NB4 (cell line): ENCODE results near the gene LILRB1.

Experiments used
- DNase-seq: peaks from one replicate; pipeline ENCODE4 v3.0.0; 2010; ENCODE audit warnings: low read depth
- H3K4me3 ChIP-seq: one replicate; pipeline ENCODE4 v1.5.1; 2011; ENCODE audit warnings: mild to moderate bottlenecking, low read depth, low read length, moderate library complexity
- CTCF ChIP-seq: IDR thresholded peaks from one replicate; pipeline ENCODE4 v1.5.1; 2012; ENCODE audit warnings: low read depth, low read length
- MAX ChIP-seq: IDR thresholded peaks from 2 replicates; pipeline ENCODE4 v1.6.1; 2011; ENCODE audit warnings: low read depth, low read length
- MYC ChIP-seq: IDR thresholded peaks from 2 replicates; pipeline ENCODE4 v1.6.1; 2011; ENCODE audit warnings: low read depth, low read length
- POLR2A ChIP-seq: IDR thresholded peaks from 2 replicates; pipeline ENCODE4 v1.6.1; 2011; ENCODE audit warnings: mild to moderate bottlenecking; ENCODE audit not compliant: insufficient read length; ENCODE audit errors: extremely low read depth

Gene LILRB1

GRCh38 chr19:54650108-54650655 lies 19.9 kb downstream of the LILRB1 start:
- DNase-seq = no peak
- no peak overlapping the region for H3K4me3 ChIP-seq
- no peak for TF ChIP-seq MAX
- TF ChIP-seq CTCF = no peak
- TF ChIP-seq MYC = no peak
- TF ChIP-seq POLR2A = no peak

- peak; percentile 56 for DNase-seq
- H3K4me3 ChIP-seq = no peak overlapping the region
- TF ChIP-seq MYC = no peak
- TF ChIP-seq CTCF = no peak
- no peak for TF ChIP-seq POLR2A
- TF ChIP-seq MAX = no peak
Measured at GRCh38 chr19:54653181-54653809, 23.0 kb downstream of the LILRB1 start.

- no peak overlapping the region for H3K4me3 ChIP-seq
- DNase-seq = no peak
- no peak for TF ChIP-seq MAX
- TF ChIP-seq MYC = no peak
- no peak for TF ChIP-seq POLR2A
- TF ChIP-seq CTCF = no peak
Measured at GRCh38 chr19:54654447-54655321, 24.4 kb downstream of the LILRB1 start.

- no peak overlapping the region for H3K4me3 ChIP-seq
- DNase-seq = no peak
- TF ChIP-seq MAX (no peak), MYC (no peak), POLR2A (no peak), CTCF (no peak)
Measured at GRCh38 chr19:54659300-54659699, 29.0 kb downstream of the LILRB1 start.

- H3K4me3 ChIP-seq = no peak overlapping the region
- no peak for TF ChIP-seq CTCF
- TF ChIP-seq POLR2A = no peak
- TF ChIP-seq MYC = no peak
- no peak for TF ChIP-seq MAX
- DNase-seq = no peak
Measured at GRCh38 chr19:54660306-54660705, 30.0 kb downstream of the LILRB1 start.
